GM19025 (cell line): Measurements from ENCODE around the gene GRIA2.

Source experiments
- ATAC-seq: cut with Tn5 transposase; IDR thresholded peaks from one replicate; pipeline ENCODE4 v1.9.1; 2021; ENCODE audit warnings: mild to moderate bottlenecking, low read depth, moderate library complexity; ENCODE audit not compliant: unreplicated experiment

The GRIA2 gene

GRCh38 chr4:157358851-157359250 is 138.3 kb downstream of the GRIA2 start:
- no peak for ATAC-seq

- ATAC-seq, result no peak
Observed at GRCh38 chr4:157363360-157363759, 142.8 kb downstream of the GRIA2 start.

- ATAC-seq, result no peak
Observed at GRCh38 chr4:157372154-157372553, 151.6 kb downstream of the GRIA2 start.

GRCh38 chr4:157372567-157372966 is 152.0 kb downstream of the GRIA2 start:
- ATAC-seq, result no peak

GRCh38 chr4:157389741-157390140 is 169.2 kb downstream of the GRIA2 start:
- ATAC-seq, result no peak

- ATAC-seq, result no peak
Observed at GRCh38 chr4:157405070-157405469, 184.5 kb downstream of the GRIA2 start.
